Tibial artery (tissue), 4 donors: ENCODE measurements around the gene XPOT.

ENCODE experiments used
- DNase-seq, 2 donors: peaks; one replicate each; pipeline ENCODE4 v3.0.0-alpha.2; 2019
- H3K27ac ChIP-seq, 2 donors: fragments of 200-600 bp; sonication (generic) in 1 of 2; 1 replicate in 1 of 2; 2 replicates in 1 of 2; pipeline ENCODE4 v1.5.1; 2018 to 2019; ENCODE audit warnings: mild to moderate bottlenecking in 1 of 2
- H3K27me3 ChIP-seq, 2 donors: fragments of 200-600 bp; sonication (generic) in 1 of 2; one replicate each; pipeline versions ENCODE4 v1.5.1 to v1.6.0; 2016 to 2019
- H3K36me3 ChIP-seq, 3 donors: fragments of 200-600 bp; sonication (generic) in 2 of 3; one replicate each; pipeline ENCODE4 v1.5.1; 2016 to 2019; ENCODE audit warnings: mild to moderate bottlenecking in 2 of 3
- H3K4me1 ChIP-seq, 4 donors: fragments of 200-600 bp; sonication (generic) in 2 of 4; 1 replicate in 3 of 4; 2 replicates in 1 of 4; pipeline ENCODE4 v1.5.1; 2016 to 2019
- H3K4me3 ChIP-seq, 2 donors: fragments of 200-600 bp; sonication (generic) in 1 of 2; 1 replicate in 1 of 2; 2 replicates in 1 of 2; pipeline ENCODE4 v1.5.1; 2018 to 2019; ENCODE audit warnings: mild to moderate bottlenecking in 2 of 2
- H3K9me3 ChIP-seq, 3 donors: fragments of 200-600 bp; sonication (generic) in 1 of 3; one replicate each; pipeline ENCODE4 v1.5.1; 2016 to 2019
- intact Hi-C: fragments of 100-400 bp; cut with DNase I; formaldehyde crosslinking; loops from one replicate; pipeline ENCODE4 v1.15.0; 2023; ENCODE audit warnings: low total_unique reads
- TF ChIP-seq, protein P1 (sequence below), 2 experiments: fragments of 200-600 bp in 1 of 2; fragments of 450-650 bp in 1 of 2; IDR thresholded peaks; one replicate each; pipeline ENCODE4 v1.5.1; 2017 to 2019; ENCODE audit warnings: antibody characterized with exemption in 2 of 2, mild to moderate bottlenecking in 1 of 2, moderate library complexity in 1 of 2

Gene XPOT

GRCh38 chr12:64491718-64492117 lies 87.5 kb downstream of the XPOT start:
- intact Hi-C loops, result no loop called here
- DNase-seq, result no peak
- H3K4me3 ChIP-seq, result no peak overlapping the region
- H3K4me1 ChIP-seq, result peaks cover 0 to 5% (median 0%) of the 10 kb centered on the region in 4 donors
- peaks cover 61 to 86% (median 77%) of the 10 kb centered on the region in 3 donors for H3K36me3 ChIP-seq
- no peaks in the 10 kb centered on the region for H3K27me3 ChIP-seq
- no peak overlapping the region for H3K27ac ChIP-seq
- TF ChIP-seq, protein P1, sequence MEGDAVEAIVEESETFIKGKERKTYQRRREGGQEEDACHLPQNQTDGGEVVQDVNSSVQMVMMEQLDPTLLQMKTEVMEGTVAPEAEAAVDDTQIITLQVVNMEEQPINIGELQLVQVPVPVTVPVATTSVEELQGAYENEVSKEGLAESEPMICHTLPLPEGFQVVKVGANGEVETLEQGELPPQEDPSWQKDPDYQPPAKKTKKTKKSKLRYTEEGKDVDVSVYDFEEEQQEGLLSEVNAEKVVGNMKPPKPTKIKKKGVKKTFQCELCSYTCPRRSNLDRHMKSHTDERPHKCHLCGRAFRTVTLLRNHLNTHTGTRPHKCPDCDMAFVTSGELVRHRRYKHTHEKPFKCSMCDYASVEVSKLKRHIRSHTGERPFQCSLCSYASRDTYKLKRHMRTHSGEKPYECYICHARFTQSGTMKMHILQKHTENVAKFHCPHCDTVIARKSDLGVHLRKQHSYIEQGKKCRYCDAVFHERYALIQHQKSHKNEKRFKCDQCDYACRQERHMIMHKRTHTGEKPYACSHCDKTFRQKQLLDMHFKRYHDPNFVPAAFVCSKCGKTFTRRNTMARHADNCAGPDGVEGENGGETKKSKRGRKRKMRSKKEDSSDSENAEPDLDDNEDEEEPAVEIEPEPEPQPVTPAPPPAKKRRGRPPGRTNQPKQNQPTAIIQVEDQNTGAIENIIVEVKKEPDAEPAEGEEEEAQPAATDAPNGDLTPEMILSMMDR (IDR thresholded peaks at IDR 0.05), result no peak
- H3K9me3 ChIP-seq, result no peaks in the 10 kb centered on the region

- Histone ChIP-seq H3K27me3 (no peaks in the 10 kb centered on the region), H3K9me3 (no peaks in the 10 kb centered on the region), H3K27ac (no peak overlapping the region), H3K36me3 (peaks cover 68 to 91% (median 81%) of the 10 kb centered on the region in 3 donors), H3K4me3 (no peak overlapping the region), H3K4me1 (peaks cover 0 to 4% (median 0%) of the 10 kb centered on the region in 4 donors)
- intact Hi-C loops, result no loop called here
- no peak for DNase-seq
- TF ChIP-seq, protein P1 (IDR thresholded peaks at IDR 0.05), result no peak
These were observed 89.3 kb downstream of the XPOT start for GRCh38 chr12:64493513-64493912.

GRCh38 chr12:64494998-64495729 lies 91.0 kb downstream of the XPOT start:
- intact Hi-C loops, result no loop called here
- Histone ChIP-seq H3K4me3 (no peak overlapping the region), H3K27ac (no peak overlapping the region), H3K27me3 (no peaks in the 10 kb centered on the region), H3K4me1 (no peaks in the 10 kb centered on the region), H3K9me3 (no peaks in the 10 kb centered on the region), H3K36me3 (peaks cover 74 to 95% (median 83%) of the 10 kb centered on the region in 3 donors)
- DNase-seq, result no peak
- TF ChIP-seq, protein P1 (IDR thresholded peaks at IDR 0.05), result no peak

GRCh38 chr12:64496839-64497400 lies 92.7 kb downstream of the XPOT start:
- no peaks in the 10 kb centered on the region for H3K9me3 ChIP-seq
- H3K4me1 ChIP-seq, result no peaks in the 10 kb centered on the region
- no peak overlapping the region for H3K4me3 ChIP-seq
- no peak overlapping the region for H3K27ac ChIP-seq
- intact Hi-C loops, result no loop called here
- H3K27me3 ChIP-seq, result no peaks in the 10 kb centered on the region
- no peak for DNase-seq
- TF ChIP-seq, protein P1 (IDR thresholded peaks at IDR 0.05), result no peak
- H3K36me3 ChIP-seq, result peaks cover 67 to 85% (median 80%) of the 10 kb centered on the region in 3 donors

GRCh38 chr12:64497484-64497883 lies 93.3 kb downstream of the XPOT start:
- Histone ChIP-seq H3K4me3 (no peak overlapping the region), H3K27ac (no peak overlapping the region), H3K4me1 (no peaks in the 10 kb centered on the region), H3K27me3 (no peaks in the 10 kb centered on the region), H3K9me3 (no peaks in the 10 kb centered on the region), H3K36me3 (peaks cover 70 to 85% (median 74%) of the 10 kb centered on the region in 3 donors)
- DNase-seq, result no peak
- TF ChIP-seq, protein P1 (IDR thresholded peaks at IDR 0.05), result no peak
- intact Hi-C loops, result no loop called here
